Measurements from ENCODE around the gene ENDOD1.

- TF ChIP-seq CTCF (IDR thresholded peaks at IDR 0.05; ENCODE audit: low read depth, low read length, missing input control) (no peak), RAD21 (IDR thresholded peaks at IDR 0.05) (no peak), YY1 (IDR thresholded peaks at IDR 0.05) (no peak), EGR1 (IDR thresholded peaks at IDR 0.05; ENCODE audit: low read depth in 2 of 2) (no peak), JUND (IDR thresholded peaks at IDR 0.05) (no peak), FOXA1 (IDR thresholded peaks at IDR 0.05) (no peak), TAF1 (conservative IDR thresholded peaks at IDR 0.05) (no peak), GABPA (IDR thresholded peaks at IDR 0.05 in 1 of 2, conservative IDR thresholded peaks at IDR 0.05 in 1 of 2) (no peak), ZBTB33 (IDR thresholded peaks at IDR 0.05) (no peak), REST (IDR thresholded peaks at IDR 0.05) (no peak), HNF4A (conservative IDR thresholded peaks at IDR 0.05) (no peak)
Observed at GRCh38 chr11:95123556-95123955, 33.9 kb downstream of the ENDOD1 start.

All from liver (tissue), 3 donors.